H9 (cell line): ENCODE data around the gene TRMT61A. TPM values are rescaled to one million over a fixed set of nuclear protein-coding genes. Genes with fewer than 3 reads are reported as not detected.
A peak's percentile ranks its signal among the peaks of the same experiment; 100 is the strongest.

Experiments
- DNase-seq: peaks from one replicate; pipeline ENCODE4 v3.0.0-alpha.2; 2017
- H2AFZ ChIP-seq: one replicate; pipeline ENCODE4 v1.6.1; 2013; ENCODE audit warnings: mild to moderate bottlenecking, low read length, control low read depth, moderate library complexity
- H2AK5ac ChIP-seq: 2 replicates; pipeline ENCODE4 v1.6.1; 2013; ENCODE audit warnings: low read length, control low read depth, mixed read lengths; ENCODE audit not compliant: insufficient read length
- H2BK120ac ChIP-seq: one replicate; pipeline ENCODE4 v1.6.1; 2013; ENCODE audit warnings: low read depth, mild to moderate bottlenecking, low read length, control low read depth, inconsistent platforms; ENCODE audit not compliant: poor library complexity, severe bottlenecking
- H2BK12ac ChIP-seq: 2 replicates; pipeline ENCODE4 v1.6.1; 2013; ENCODE audit warnings: low read length, control low read depth, mixed read lengths, low read depth; ENCODE audit not compliant: insufficient read length
- H2BK15ac ChIP-seq: 2 replicates; pipeline ENCODE4 v1.6.1; 2013; ENCODE audit warnings: low read depth, low read length, control low read depth
- H2BK20ac ChIP-seq: one replicate; pipeline ENCODE4 v1.6.1; 2013; ENCODE audit warnings: low read depth, mild to moderate bottlenecking, low read length, control low read depth, inconsistent platforms; ENCODE audit not compliant: poor library complexity, severe bottlenecking
- H2BK5ac ChIP-seq: 2 replicates; pipeline ENCODE4 v1.6.1; 2013; ENCODE audit warnings: low read length, control low read depth, mixed read lengths; ENCODE audit not compliant: insufficient read length
- H3K14ac ChIP-seq: 2 replicates; pipeline ENCODE4 v1.6.1; 2013; ENCODE audit warnings: low read length, control low read depth; ENCODE audit not compliant: insufficient read depth
- H3K18ac ChIP-seq: 2 replicates; pipeline ENCODE4 v1.6.1; 2013; ENCODE audit warnings: low read depth, mild to moderate bottlenecking, mixed read lengths, low read length, control low read depth; ENCODE audit not compliant: insufficient read length
- H3K23ac ChIP-seq: 2 replicates; pipeline ENCODE4 v1.6.1; 2013; ENCODE audit warnings: low read length, control low read depth, mixed read lengths, low read depth; ENCODE audit not compliant: insufficient read length
- H3K23me2 ChIP-seq: 2 replicates; pipeline ENCODE4 v1.6.1; 2013; ENCODE audit warnings: low read depth, mild to moderate bottlenecking, mixed read lengths, low read length, control low read depth; ENCODE audit not compliant: insufficient read length, poor library complexity, severe bottlenecking
- H3K27ac ChIP-seq: 2 replicates; pipeline ENCODE4 v1.5.1; 2013; ENCODE audit warnings: low read length, control low read depth, mixed read lengths, low read depth; ENCODE audit not compliant: insufficient read length
- H3K27me3 ChIP-seq: 2 replicates; pipeline ENCODE4 v1.6.1; 2013; ENCODE audit warnings: low read length, control low read depth, inconsistent platforms; ENCODE audit not compliant: insufficient read depth
- H3K4ac ChIP-seq: 2 replicates; pipeline ENCODE4 v1.6.1; 2013; ENCODE audit warnings: low read depth, mild to moderate bottlenecking, control low read depth, inconsistent platforms, low read length, moderate library complexity
- H3K4me1 ChIP-seq: 2 replicates; pipeline ENCODE4 v1.6.1; 2013; ENCODE audit warnings: low read length, control low read depth, inconsistent platforms; ENCODE audit not compliant: insufficient read depth
- H3K4me2 ChIP-seq: 2 replicates; pipeline ENCODE4 v1.6.1; 2013; ENCODE audit warnings: low read length, control low read depth, mixed read lengths; ENCODE audit not compliant: insufficient read length, insufficient read depth
- H3K56ac ChIP-seq: 2 replicates; pipeline ENCODE4 v1.6.1; 2013; ENCODE audit warnings: low read depth, mild to moderate bottlenecking, mixed read lengths, low read length, control low read depth; ENCODE audit not compliant: insufficient read length
- H3K79me1 ChIP-seq: 2 replicates; pipeline ENCODE4 v1.6.1; 2013; ENCODE audit warnings: low read depth, mild to moderate bottlenecking, moderate library complexity, low read length, control low read depth, inconsistent platforms; ENCODE audit not compliant: insufficient read depth, poor library complexity, severe bottlenecking
- H3K79me2 ChIP-seq: 2 replicates; pipeline ENCODE4 v1.6.1; 2013; ENCODE audit warnings: low read length, control low read depth, inconsistent platforms; ENCODE audit not compliant: insufficient read depth
- H3K9ac ChIP-seq: 2 replicates; pipeline ENCODE4 v1.6.1; 2013; ENCODE audit warnings: low read length, control low read depth, mixed read lengths; ENCODE audit not compliant: insufficient read length; ENCODE audit errors: extremely low read depth
- H3K9me3 ChIP-seq: one replicate; pipeline ENCODE4 v1.6.1; 2013; ENCODE audit warnings: low read depth, low read length, inconsistent platforms; ENCODE audit not compliant: control insufficient read depth
- H3T11ph ChIP-seq: one replicate; pipeline ENCODE4 v1.6.1; 2013; ENCODE audit warnings: mild to moderate bottlenecking, low read length, control low read depth, inconsistent platforms
- H4K20me1 ChIP-seq: one replicate; pipeline ENCODE4 v1.6.1; 2013; ENCODE audit not compliant: control insufficient read depth, insufficient read length, insufficient read depth
- H4K5ac ChIP-seq: 2 replicates; pipeline ENCODE4 v1.6.1; 2013; ENCODE audit warnings: low read depth, mild to moderate bottlenecking, mixed read lengths, low read length, control low read depth; ENCODE audit not compliant: insufficient read length
- H4K8ac ChIP-seq: replicated peaks from 2 replicates; pipeline ENCODE4 v1.6.1; 2013; ENCODE audit warnings: low read length, control low read depth, mixed read lengths, low read depth; ENCODE audit not compliant: insufficient read length
- H4K91ac ChIP-seq: 2 replicates; pipeline ENCODE4 v1.6.1; 2013; ENCODE audit warnings: low read depth, mild to moderate bottlenecking, moderate library complexity, mixed read lengths, low read length, control low read depth; ENCODE audit not compliant: insufficient read length
- H3K27ac Mint-ChIP-seq, 3 experiments: 2 replicates in 2 of 3; 3 replicates in 1 of 3; pipeline ENCODE4 v1.8.0; 2020 to 2021; ENCODE audit warnings: mixed read lengths in 3 of 3, mild to moderate bottlenecking in 1 of 3, moderate library complexity in 1 of 3
- H3K27me3 Mint-ChIP-seq: 2 replicates; pipeline ENCODE4 v1.8.0; 2021; ENCODE audit warnings: low read depth, mild to moderate bottlenecking, moderate library complexity, mixed read lengths
- H3K36me3 Mint-ChIP-seq, 3 experiments: 2 replicates in 2 of 3; 3 replicates in 1 of 3; pipeline ENCODE4 v1.8.0; 2020 to 2021; ENCODE audit warnings: low read depth in 3 of 3, mixed read lengths in 3 of 3; ENCODE audit not compliant: insufficient read depth in 1 of 3
- H3K4me1 Mint-ChIP-seq, 2 experiments: 2 replicates each; pipeline ENCODE4 v1.8.0; 2020; ENCODE audit warnings: mixed read lengths in 2 of 2
- H3K4me3 Mint-ChIP-seq, 2 experiments: 2 replicates in 1 of 2; 3 replicates in 1 of 2; pipeline ENCODE4 v1.8.0; 2020 to 2021; ENCODE audit warnings: mild to moderate bottlenecking in 2 of 2, mixed read lengths in 2 of 2, moderate library complexity in 1 of 2
- H3K9me3 Mint-ChIP-seq, 2 experiments: 2 replicates in 1 of 2; 3 replicates in 1 of 2; pipeline ENCODE4 v1.8.0; 2020; ENCODE audit warnings: mild to moderate bottlenecking in 2 of 2, mixed read lengths in 2 of 2, moderate library complexity in 1 of 2
- CTCF ChIP-seq: fragments of 200-600 bp; sonication (generic); conservative IDR thresholded peaks from 3 replicates; pipeline ENCODE4 v1.8.0; 2021; ENCODE audit warnings: antibody characterized with exemption, mild to moderate bottlenecking
- WGBS: extraction: QIAGEN DNeasy Blood & Tissue Kit; methylation state at CpG from one replicate; pipeline ENCODE4 v1.1.7; 2013; ENCODE audit warnings: missing lambda C conversion rate, low lambda C conversion rate, mixed read lengths; ENCODE audit not compliant: insufficient read length; ENCODE audit errors: extremely low coverage; 5-methylcytosine and 5-hydroxymethylcytosine counted together
- total RNA-seq: library from RNA; stranded (reverse); gene quantifications from 2 replicates; pipeline ENCODE4 v1.2.1, GENCODE V29; 2021

TRMT61A gene
- total RNA-seq, 1 experiment from 2014 or later: 21.9 TPM

- Histone ChIP-seq H2AK5ac (no peak overlapping the region), H2AFZ (no peak overlapping the region), H3K27ac (no peak overlapping the region), H4K8ac (no peak overlapping the region), H3K4ac (no peak overlapping the region), H3K27me3 (no peaks in the 10 kb centered on the region), H3K23ac (no peak overlapping the region), H4K5ac (no peak overlapping the region), H2BK15ac (no peak overlapping the region), H3K79me2 (no peaks in the 10 kb centered on the region), H2BK12ac (no peak overlapping the region), H4K20me1 (peaks cover 3% of the 10 kb centered on the region), H3K18ac (no peak overlapping the region), H3K9me3 (no peaks in the 10 kb centered on the region), H2BK20ac (no peak overlapping the region), H2BK5ac (no peak overlapping the region), H2BK120ac (no peak overlapping the region), H3K23me2 (peaks cover 6% of the 10 kb centered on the region), H3K9ac (no peak overlapping the region), H4K91ac (no peak overlapping the region), H3K14ac (no peak overlapping the region), H3K79me1 (no peaks in the 10 kb centered on the region), H3K4me1 (no peaks in the 10 kb centered on the region), H3T11ph (no peak overlapping the region), H3K4me2 (no peak overlapping the region), H3K56ac (no peak overlapping the region)
- H3K4me3 Mint-ChIP-seq: no peak overlapping the region
- no peak for TF ChIP-seq CTCF
- peaks cover 9 to 15% (median 13%) of the 10 kb centered on the region in 3 experiments for H3K36me3 Mint-ChIP-seq
- no peak for DNase-seq
- no peaks in the 10 kb centered on the region for H3K9me3 Mint-ChIP-seq
- WGBS: no CpG with 5 or more reads among the region's 20 CpGs
- peak overlapping the region in 1 of 3 experiments; percentile 59; a peak in 1 of 7 replicates for H3K27ac Mint-ChIP-seq
- H3K4me1 Mint-ChIP-seq: peaks cover 13 to 33% of the 10 kb centered on the region in 2 experiments
- H3K27me3 Mint-ChIP-seq: no peaks in the 10 kb centered on the region; the same call in 1 of the 2 replicates
Measured at GRCh38 chr14:103517721-103518421, 11.1 kb upstream of the TRMT61A start.
